Measurements from ENCODE around the gene KRTAP5-2. TPM values are rescaled to one million over a fixed set of nuclear protein-coding genes. Genes with fewer than 3 reads are reported as not detected.

Gene KRTAP5-2
- total RNA-seq, 1 experiment from 2014 or later: not detected

DNA sequence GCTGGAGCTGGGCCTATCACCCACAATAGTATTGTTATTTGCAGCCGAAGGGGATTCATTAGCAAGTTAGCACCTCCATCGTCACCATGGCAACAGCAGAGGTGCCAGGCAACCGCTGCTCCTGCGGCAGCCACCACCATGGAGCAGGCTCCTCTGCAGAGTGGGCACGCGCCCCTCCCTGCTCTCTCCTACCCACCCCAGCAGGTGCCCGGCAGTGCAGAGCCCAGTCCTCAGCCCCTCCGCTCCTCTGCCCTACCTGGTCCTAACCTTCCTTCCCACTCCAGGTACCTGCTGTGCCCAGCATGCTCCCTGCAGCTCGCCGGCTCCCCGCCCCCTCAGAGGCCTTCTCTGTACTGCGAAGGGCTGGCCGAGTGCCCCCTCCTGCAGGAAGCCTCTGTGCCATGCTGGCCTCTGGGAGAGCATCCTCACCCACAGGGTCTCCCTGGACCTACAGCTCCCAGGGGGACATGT is 29.6 kb downstream of the KRTAP5-2 start:
- peak; percentile 84 for DNase-seq
- Histone ChIP-seq H4K5ac (ENCODE audit: insufficient read length, low read depth, low read length) (no peak overlapping the region), H4K20me1 (ENCODE audit: control insufficient read depth, insufficient read depth, insufficient read length) (no peaks in the 10 kb centered on the region), H3K27me3 (ENCODE audit: insufficient read depth, low read length) (peaks cover 5% of the 10 kb centered on the region), H2AFZ (ENCODE audit: low read length) (no peak overlapping the region), H2BK20ac (ENCODE audit: low read depth, low read length, poor library complexity, severe bottlenecking) (no peak overlapping the region), H3K4ac (ENCODE audit: low read depth, low read length) (no peak overlapping the region), H3K27ac (ENCODE audit: insufficient read length, low read depth, low read length) (no peak overlapping the region), H3K23me2 (ENCODE audit: insufficient read length, low read depth, low read length, poor library complexity, severe bottlenecking) (peaks cover 12% of the 10 kb centered on the region), H2BK15ac (ENCODE audit: low read depth, low read length) (no peak overlapping the region), H4K91ac (ENCODE audit: insufficient read length, low read depth, low read length) (no peak overlapping the region), H3K23ac (ENCODE audit: insufficient read length, low read depth, low read length) (no peak overlapping the region), H3K79me2 (ENCODE audit: insufficient read depth, low read length) (no peaks in the 10 kb centered on the region), H3K56ac (ENCODE audit: insufficient read length, low read depth, low read length) (no peak overlapping the region), H2AK5ac (ENCODE audit: insufficient read length, low read length) (no peak overlapping the region), H3K9me3 (ENCODE audit: control insufficient read depth, low read depth, low read length) (no peaks in the 10 kb centered on the region), H2BK5ac (ENCODE audit: insufficient read length, low read length) (no peak overlapping the region), H4K8ac (replicated peaks; ENCODE audit: insufficient read length, low read depth, low read length) (no peak overlapping the region), H3K18ac (ENCODE audit: insufficient read length, low read depth, low read length) (no peak overlapping the region), H3T11ph (ENCODE audit: low read length) (no peak overlapping the region), H2BK12ac (ENCODE audit: insufficient read length, low read depth, low read length) (no peak overlapping the region), H3K9ac (ENCODE audit: extremely low read depth, insufficient read length, low read length) (no peak overlapping the region), H3K14ac (ENCODE audit: insufficient read depth, low read length) (no peak overlapping the region), H3K79me1 (ENCODE audit: insufficient read depth, low read depth, low read length, poor library complexity, severe bottlenecking) (no peaks in the 10 kb centered on the region), H3K4me1 (ENCODE audit: insufficient read depth, low read length) (no peaks in the 10 kb centered on the region; the same call in 1 of the 2 replicates), H2BK120ac (ENCODE audit: low read depth, low read length, poor library complexity, severe bottlenecking) (no peak overlapping the region), H3K4me2 (ENCODE audit: insufficient read depth, insufficient read length, low read length) (no peak overlapping the region)
- H3K27ac Mint-ChIP-seq: no peak overlapping the region; a peak in 1 of 7 replicates
- TF ChIP-seq, protein P1, sequence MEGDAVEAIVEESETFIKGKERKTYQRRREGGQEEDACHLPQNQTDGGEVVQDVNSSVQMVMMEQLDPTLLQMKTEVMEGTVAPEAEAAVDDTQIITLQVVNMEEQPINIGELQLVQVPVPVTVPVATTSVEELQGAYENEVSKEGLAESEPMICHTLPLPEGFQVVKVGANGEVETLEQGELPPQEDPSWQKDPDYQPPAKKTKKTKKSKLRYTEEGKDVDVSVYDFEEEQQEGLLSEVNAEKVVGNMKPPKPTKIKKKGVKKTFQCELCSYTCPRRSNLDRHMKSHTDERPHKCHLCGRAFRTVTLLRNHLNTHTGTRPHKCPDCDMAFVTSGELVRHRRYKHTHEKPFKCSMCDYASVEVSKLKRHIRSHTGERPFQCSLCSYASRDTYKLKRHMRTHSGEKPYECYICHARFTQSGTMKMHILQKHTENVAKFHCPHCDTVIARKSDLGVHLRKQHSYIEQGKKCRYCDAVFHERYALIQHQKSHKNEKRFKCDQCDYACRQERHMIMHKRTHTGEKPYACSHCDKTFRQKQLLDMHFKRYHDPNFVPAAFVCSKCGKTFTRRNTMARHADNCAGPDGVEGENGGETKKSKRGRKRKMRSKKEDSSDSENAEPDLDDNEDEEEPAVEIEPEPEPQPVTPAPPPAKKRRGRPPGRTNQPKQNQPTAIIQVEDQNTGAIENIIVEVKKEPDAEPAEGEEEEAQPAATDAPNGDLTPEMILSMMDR (conservative IDR thresholded peaks at IDR 0.05): no peak
- no peak overlapping the region for H3K4me3 Mint-ChIP-seq
- no CpG with 5 or more reads among the region's 13 CpGs for WGBS (ENCODE audit: extremely low coverage, insufficient read length, low lambda C conversion rate)
- peaks cover 48% of the 10 kb centered on the region for H3K27me3 Mint-ChIP-seq (ENCODE audit: low read depth)
- H3K4me1 Mint-ChIP-seq: peaks cover 21 to 50% of the 10 kb centered on the region in 2 experiments
- no peaks in the 10 kb centered on the region for H3K9me3 Mint-ChIP-seq
- H3K36me3 Mint-ChIP-seq (ENCODE audit: insufficient read depth in 1 of 3, low read depth in 3 of 3): no peaks in the 10 kb centered on the region

Measured in H9 (cell line).